B cell (primary cell): Measurements from ENCODE around the gene SLC7A9.

Experiments used
- EZH2 ChIP-seq: IDR thresholded peaks from 2 replicates; pipeline ENCODE4 v1.6.1; 2012; ENCODE audit warnings: borderline replicate concordance, low read depth, mild to moderate bottlenecking, moderate library complexity, low read length; ENCODE audit not compliant: insufficient read depth, poor library complexity, severe bottlenecking
- TF ChIP-seq, protein P1 (sequence below): fragments of 200-600 bp; IDR thresholded peaks from one replicate; pipeline ENCODE4 v1.8.0; 2022; ENCODE audit warnings: antibody characterized with exemption, mild to moderate bottlenecking

DNA sequence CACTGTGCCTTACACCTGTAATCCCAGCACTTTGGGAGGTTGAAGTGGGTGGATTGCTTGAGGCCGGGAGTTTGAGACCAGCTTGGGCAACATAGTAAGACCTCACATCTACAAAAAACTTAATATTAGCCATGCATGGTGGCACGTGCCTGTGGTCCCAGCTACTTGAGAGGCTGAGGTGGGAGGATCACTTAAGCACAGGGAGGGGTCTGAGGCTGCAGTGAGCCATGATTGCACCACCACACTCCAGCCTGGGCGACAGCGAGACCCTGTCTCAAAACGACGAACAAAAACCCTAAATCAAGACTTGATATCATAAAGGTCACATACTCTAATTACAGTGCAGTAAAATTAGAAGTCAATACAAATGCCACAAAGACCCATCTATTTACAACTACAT lies 17.4 kb downstream of the SLC7A9 start:
- no peak for TF ChIP-seq EZH2
- TF ChIP-seq, protein P1, sequence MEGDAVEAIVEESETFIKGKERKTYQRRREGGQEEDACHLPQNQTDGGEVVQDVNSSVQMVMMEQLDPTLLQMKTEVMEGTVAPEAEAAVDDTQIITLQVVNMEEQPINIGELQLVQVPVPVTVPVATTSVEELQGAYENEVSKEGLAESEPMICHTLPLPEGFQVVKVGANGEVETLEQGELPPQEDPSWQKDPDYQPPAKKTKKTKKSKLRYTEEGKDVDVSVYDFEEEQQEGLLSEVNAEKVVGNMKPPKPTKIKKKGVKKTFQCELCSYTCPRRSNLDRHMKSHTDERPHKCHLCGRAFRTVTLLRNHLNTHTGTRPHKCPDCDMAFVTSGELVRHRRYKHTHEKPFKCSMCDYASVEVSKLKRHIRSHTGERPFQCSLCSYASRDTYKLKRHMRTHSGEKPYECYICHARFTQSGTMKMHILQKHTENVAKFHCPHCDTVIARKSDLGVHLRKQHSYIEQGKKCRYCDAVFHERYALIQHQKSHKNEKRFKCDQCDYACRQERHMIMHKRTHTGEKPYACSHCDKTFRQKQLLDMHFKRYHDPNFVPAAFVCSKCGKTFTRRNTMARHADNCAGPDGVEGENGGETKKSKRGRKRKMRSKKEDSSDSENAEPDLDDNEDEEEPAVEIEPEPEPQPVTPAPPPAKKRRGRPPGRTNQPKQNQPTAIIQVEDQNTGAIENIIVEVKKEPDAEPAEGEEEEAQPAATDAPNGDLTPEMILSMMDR = no peak
